ENCODE data around the gene PEX19.

- TF ChIP-seq CTCF (IDR thresholded peaks at IDR 0.05) (no peak), POLR2A (IDR thresholded peaks at IDR 0.05) (no peak)
These were observed 17.5 kb downstream of the PEX19 start for GRCh38 chr1:160267284-160267991.

Data from sigmoid colon (tissue), 3 donors.